ENCODE measurements around the gene PHETA1. TPM values are rescaled to one million over a fixed set of nuclear protein-coding genes. Genes with fewer than 3 reads are reported as not detected.

Gene PHETA1
- total and polyA plus RNA-seq, 2 donors (not counting 1 experiment from before 2014, with no cell fraction given): 7.4 to 9.4 TPM

DNA sequence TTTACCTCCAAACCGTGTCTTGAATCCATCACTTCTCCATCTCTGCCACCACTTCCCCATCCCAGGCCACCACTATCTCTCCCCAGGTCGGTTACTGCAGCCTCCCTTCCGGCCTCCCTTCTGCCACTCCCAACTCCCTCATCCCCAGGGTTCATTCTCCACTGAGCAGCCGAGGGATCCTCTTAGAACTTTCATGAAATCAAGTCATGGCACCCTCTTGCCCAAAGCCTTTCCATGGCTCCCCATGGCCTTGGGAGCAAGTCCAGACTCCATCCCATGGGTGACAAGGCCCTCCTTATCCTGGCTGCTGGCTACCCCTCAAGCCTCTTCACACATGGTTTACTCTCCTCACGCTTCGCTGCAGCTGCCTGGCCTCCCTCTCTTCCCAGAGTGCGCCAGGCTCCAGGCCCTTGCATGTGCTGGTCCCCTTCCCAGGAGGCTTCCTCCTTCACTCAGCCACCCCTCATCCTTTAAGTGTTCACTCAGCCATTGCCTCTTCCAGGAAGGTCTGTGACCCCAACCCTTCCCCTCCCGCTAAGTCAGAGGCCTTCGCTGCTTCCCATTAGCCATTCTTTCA lies 18.9 kb upstream of the PHETA1 start:
- WGBS (ENCODE audit: insufficient coverage): 84% methylated on average over 9 of the region's 9 CpGs
- no peaks in the 10 kb centered on the region for H3K79me2 ChIP-seq (ENCODE audit: control insufficient read depth, insufficient read depth, low read length)
- no peaks in the 10 kb centered on the region for H3K27me3 ChIP-seq (replicated peaks in 1 of 4; ENCODE audit: control extremely low read depth in 1 of 4, control insufficient read depth in 3 of 4, insufficient read depth in 4 of 4, low read length in 3 of 4)
- H3K4me3 ChIP-seq (ENCODE audit: control extremely low read depth in 1 of 5, extremely low read depth in 1 of 5, insufficient read depth in 1 of 5, low read depth in 2 of 5, low read length in 4 of 5): no peak overlapping the region
- H3K9ac ChIP-seq (ENCODE audit: low read length): no peak overlapping the region
- Mint-ChIP-seq H3K4me1 (peaks cover 12% of the 10 kb centered on the region), H3K4me3 (no peak overlapping the region), H3K27ac (no peak overlapping the region), H3K9me3 (ENCODE audit: insufficient read depth) (no peaks in the 10 kb centered on the region), H3K27me3 (no peaks in the 10 kb centered on the region)
- POLR2A ChIA-PET: no interaction called here
- no peaks in the 10 kb centered on the region for H4K20me1 ChIP-seq (ENCODE audit: control insufficient read depth, insufficient read depth, low read length, poor library complexity, severe bottlenecking)
- intact Hi-C loops (cut with micrococcal nuclease): no loop called here
- H3K4me2 ChIP-seq (replicated peaks; ENCODE audit: low read depth, low read length, poor library complexity, severe bottlenecking): no peak overlapping the region
- ATAC-seq (ENCODE audit: low read depth) (no peak), DNase-seq (no peak)
- TF ChIP-seq, protein P1, sequence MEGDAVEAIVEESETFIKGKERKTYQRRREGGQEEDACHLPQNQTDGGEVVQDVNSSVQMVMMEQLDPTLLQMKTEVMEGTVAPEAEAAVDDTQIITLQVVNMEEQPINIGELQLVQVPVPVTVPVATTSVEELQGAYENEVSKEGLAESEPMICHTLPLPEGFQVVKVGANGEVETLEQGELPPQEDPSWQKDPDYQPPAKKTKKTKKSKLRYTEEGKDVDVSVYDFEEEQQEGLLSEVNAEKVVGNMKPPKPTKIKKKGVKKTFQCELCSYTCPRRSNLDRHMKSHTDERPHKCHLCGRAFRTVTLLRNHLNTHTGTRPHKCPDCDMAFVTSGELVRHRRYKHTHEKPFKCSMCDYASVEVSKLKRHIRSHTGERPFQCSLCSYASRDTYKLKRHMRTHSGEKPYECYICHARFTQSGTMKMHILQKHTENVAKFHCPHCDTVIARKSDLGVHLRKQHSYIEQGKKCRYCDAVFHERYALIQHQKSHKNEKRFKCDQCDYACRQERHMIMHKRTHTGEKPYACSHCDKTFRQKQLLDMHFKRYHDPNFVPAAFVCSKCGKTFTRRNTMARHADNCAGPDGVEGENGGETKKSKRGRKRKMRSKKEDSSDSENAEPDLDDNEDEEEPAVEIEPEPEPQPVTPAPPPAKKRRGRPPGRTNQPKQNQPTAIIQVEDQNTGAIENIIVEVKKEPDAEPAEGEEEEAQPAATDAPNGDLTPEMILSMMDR (IDR thresholded peaks at IDR 0.05): no peak
- TF ChIP-seq EZH2 (IDR thresholded peaks at IDR 0.05; ENCODE audit: borderline replicate concordance, insufficient read depth, low read depth, low read length, poor library complexity, severe bottlenecking): no peak
- no peak overlapping the region for H2AFZ ChIP-seq (ENCODE audit: insufficient read depth, low read depth, low read length, poor library complexity, severe bottlenecking)
- no peak overlapping the region for H3K27ac ChIP-seq (ENCODE audit: low read length in 2 of 2)
- peaks cover 0 to 12% of the 10 kb centered on the region in 2 donors for H3K4me1 ChIP-seq (ENCODE audit: control insufficient read depth in 2 of 2, insufficient read depth in 2 of 2, low read length in 2 of 2)
- no peaks in the 10 kb centered on the region for H3K36me3 ChIP-seq (replicated peaks in 1 of 2; ENCODE audit: control extremely low read depth in 1 of 2, control insufficient read depth in 1 of 2, extremely low read depth in 1 of 2, insufficient read depth in 2 of 2, low read length in 1 of 2)
- CTCF ChIA-PET: no interaction called here
- H3K9me3 ChIP-seq (ENCODE audit: control extremely low read depth in 1 of 3, control insufficient read depth in 2 of 3, insufficient read depth in 1 of 3, low read length in 2 of 3): no peaks in the 10 kb centered on the region

DNA sequence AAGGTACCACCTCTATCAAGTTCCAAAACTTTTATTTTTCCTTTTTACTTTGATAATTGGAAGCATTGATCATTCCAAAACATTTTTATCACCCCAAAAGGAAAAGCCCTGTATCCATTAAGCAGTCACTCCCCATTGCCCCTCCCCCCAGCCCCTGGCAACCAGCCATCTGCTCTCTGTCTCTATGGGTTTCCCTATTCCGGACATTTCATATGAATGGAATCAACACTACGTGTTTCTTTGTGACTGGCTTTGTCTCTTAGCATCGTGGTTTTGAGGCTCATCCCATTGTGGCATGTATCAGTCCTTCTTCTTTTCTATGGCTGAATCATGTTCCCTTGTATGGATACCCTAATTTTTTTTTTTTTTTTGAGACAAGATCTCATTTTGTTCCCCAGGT lies 18.0 kb upstream of the PHETA1 start:
- no peak overlapping the region for H2AFZ ChIP-seq (ENCODE audit: insufficient read depth, low read depth, low read length, poor library complexity, severe bottlenecking)
- CTCF ChIA-PET: no interaction called here
- WGBS (ENCODE audit: insufficient coverage): 75% methylated on average over 3 of the region's 3 CpGs
- Mint-ChIP-seq H3K27ac (no peak overlapping the region), H3K4me1 (peaks cover 12% of the 10 kb centered on the region), H3K4me3 (no peak overlapping the region), H3K27me3 (no peaks in the 10 kb centered on the region), H3K9me3 (ENCODE audit: insufficient read depth) (no peaks in the 10 kb centered on the region)
- no peaks in the 10 kb centered on the region for H3K79me2 ChIP-seq (ENCODE audit: control insufficient read depth, insufficient read depth, low read length)
- H3K9ac ChIP-seq (ENCODE audit: low read length): no peak overlapping the region
- TF ChIP-seq EZH2 (IDR thresholded peaks at IDR 0.05; ENCODE audit: borderline replicate concordance, insufficient read depth, low read depth, low read length, poor library complexity, severe bottlenecking): no peak
- TF ChIP-seq, protein P1 (IDR thresholded peaks at IDR 0.05): no peak
- no peak for ATAC-seq (ENCODE audit: low read depth)
- H3K4me1 ChIP-seq (ENCODE audit: control insufficient read depth in 2 of 2, insufficient read depth in 2 of 2, low read length in 2 of 2): peaks cover 0 to 12% of the 10 kb centered on the region in 2 donors
- no peaks in the 10 kb centered on the region for H3K36me3 ChIP-seq (replicated peaks in 1 of 2; ENCODE audit: control extremely low read depth in 1 of 2, control insufficient read depth in 1 of 2, extremely low read depth in 1 of 2, insufficient read depth in 2 of 2, low read length in 1 of 2)
- H3K27ac ChIP-seq (ENCODE audit: low read length in 2 of 2): no peak overlapping the region
- H3K4me2 ChIP-seq (replicated peaks; ENCODE audit: low read depth, low read length, poor library complexity, severe bottlenecking): no peak overlapping the region
- H3K27me3 ChIP-seq (replicated peaks in 1 of 4; ENCODE audit: control extremely low read depth in 1 of 4, control insufficient read depth in 3 of 4, insufficient read depth in 4 of 4, low read length in 3 of 4): no peaks in the 10 kb centered on the region
- no peaks in the 10 kb centered on the region for H4K20me1 ChIP-seq (ENCODE audit: control insufficient read depth, insufficient read depth, low read length, poor library complexity, severe bottlenecking)
- POLR2A ChIA-PET: no interaction called here
- no peak overlapping the region for H3K4me3 ChIP-seq (ENCODE audit: control extremely low read depth in 1 of 5, extremely low read depth in 1 of 5, insufficient read depth in 1 of 5, low read depth in 2 of 5, low read length in 4 of 5)
- no peak for DNase-seq
- no peaks in the 10 kb centered on the region for H3K9me3 ChIP-seq (ENCODE audit: control extremely low read depth in 1 of 3, control insufficient read depth in 2 of 3, insufficient read depth in 1 of 3, low read length in 2 of 3)
- intact Hi-C loops (cut with micrococcal nuclease): no loop called here
